Measurements from ENCODE around the gene MYL12A. TPM values are rescaled to one million over a fixed set of nuclear protein-coding genes. Genes with fewer than 3 reads are reported as not detected.

MYL12A gene
- total RNA-seq, 1 donor from 2014 or later: 165 TPM

GRCh38 chr18:3209859-3210569, 37.6 kb upstream of the MYL12A start:
- no peak for TF ChIP-seq CTCF (conservative IDR thresholded peaks at IDR 0.05)
- H3K9me3 Mint-ChIP-seq: peaks cover 5% of the 10 kb centered on the region

GRCh38 chr18:3211236-3211992, 36.2 kb upstream of the MYL12A start:
- H3K27me3 Mint-ChIP-seq (ENCODE audit: low read depth): no peaks in the 10 kb centered on the region
- H3K27ac Mint-ChIP-seq (ENCODE audit: unreplicated experiment): peak overlapping the region; percentile 91
- H3K36me3 Mint-ChIP-seq (ENCODE audit: low read depth): no peaks in the 10 kb centered on the region
- TF ChIP-seq CTCF (conservative IDR thresholded peaks at IDR 0.05): no peak
- peak overlapping the region; percentile 73 for H3K4me3 Mint-ChIP-seq
- peaks cover 41% of the 10 kb centered on the region for H3K4me1 Mint-ChIP-seq
- H3K9me3 Mint-ChIP-seq: peaks cover 3% of the 10 kb centered on the region
- no peak for DNase-seq (ENCODE audit: low read depth, low spot score)

More at GRCh38 chr18:3209859-3210569, 37.6 kb upstream of the MYL12A start:
- H3K27ac Mint-ChIP-seq (ENCODE audit: unreplicated experiment): no peak overlapping the region
- peaks cover 41% of the 10 kb centered on the region for H3K4me1 Mint-ChIP-seq
- DNase-seq (ENCODE audit: low read depth, low spot score): no peak
- no peak overlapping the region for H3K4me3 Mint-ChIP-seq
- H3K27me3 Mint-ChIP-seq (ENCODE audit: low read depth): no peaks in the 10 kb centered on the region
- H3K36me3 Mint-ChIP-seq (ENCODE audit: low read depth): peaks cover 5% of the 10 kb centered on the region

- H3K4me1 Mint-ChIP-seq: peaks cover 41% of the 10 kb centered on the region
- DNase-seq (ENCODE audit: low read depth, low spot score): no peak
- peak overlapping the region; percentile 79 for H3K27ac Mint-ChIP-seq (ENCODE audit: unreplicated experiment)
- no peaks in the 10 kb centered on the region for H3K27me3 Mint-ChIP-seq (ENCODE audit: low read depth)
- no peak overlapping the region for H3K4me3 Mint-ChIP-seq
- H3K36me3 Mint-ChIP-seq (ENCODE audit: low read depth): no peaks in the 10 kb centered on the region
- no peak for TF ChIP-seq CTCF (conservative IDR thresholded peaks at IDR 0.05)
- peaks cover 3% of the 10 kb centered on the region for H3K9me3 Mint-ChIP-seq
These were observed 34.9 kb upstream of the MYL12A start for GRCh38 chr18:3212657-3213056.

- Mint-ChIP-seq H3K4me3 (no peak overlapping the region), H3K27ac (ENCODE audit: unreplicated experiment) (no peak overlapping the region), H3K4me1 (peaks cover 47% of the 10 kb centered on the region), H3K9me3 (peaks cover 3% of the 10 kb centered on the region), H3K27me3 (ENCODE audit: low read depth) (no peaks in the 10 kb centered on the region), H3K36me3 (ENCODE audit: low read depth) (no peaks in the 10 kb centered on the region)
- no peak for DNase-seq (ENCODE audit: low read depth, low spot score)
- no peak for TF ChIP-seq CTCF (conservative IDR thresholded peaks at IDR 0.05)
These were observed 34.1 kb upstream of the MYL12A start for GRCh38 chr18:3213300-3214059.

DNA sequence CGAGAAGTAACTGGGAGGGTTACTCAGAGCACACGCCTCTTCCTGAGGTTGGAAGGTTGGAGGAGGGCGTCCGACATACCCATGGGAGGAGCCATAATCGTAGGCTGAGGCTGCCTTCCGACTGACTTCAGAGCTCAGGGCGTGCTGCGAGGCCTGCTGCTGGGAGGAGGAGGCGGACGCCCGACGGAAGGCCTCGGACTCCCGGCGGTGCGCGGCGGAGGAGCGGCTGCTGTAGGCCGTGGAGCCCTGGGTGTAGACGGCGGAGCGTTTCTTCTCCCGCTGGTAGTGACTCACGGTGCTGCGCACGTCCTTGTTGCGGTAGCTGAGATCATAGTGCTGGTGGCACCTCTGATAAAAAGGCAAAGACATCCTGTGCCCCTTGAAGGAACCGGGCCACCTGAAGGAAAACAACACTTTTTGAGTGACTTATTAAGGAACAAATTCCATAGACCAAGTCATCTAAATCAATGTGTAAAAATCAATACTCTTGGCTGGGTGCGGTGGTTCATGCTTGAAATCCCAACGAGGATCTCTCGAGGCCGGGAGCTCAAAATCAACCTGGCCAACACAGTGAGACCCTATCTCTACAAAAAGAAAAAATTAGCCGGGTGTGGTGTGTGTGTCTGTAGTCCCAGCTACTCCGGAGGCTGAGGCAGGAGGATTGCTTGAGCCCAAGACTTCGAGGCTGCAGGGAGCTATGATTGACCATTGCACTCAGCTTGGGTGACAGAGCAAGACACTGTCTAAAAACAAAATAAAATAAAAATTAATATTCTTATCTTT, 32.6 kb upstream of the MYL12A start:
- peaks cover 3% of the 10 kb centered on the region for H3K9me3 Mint-ChIP-seq
- no peaks in the 10 kb centered on the region for H3K27me3 Mint-ChIP-seq (ENCODE audit: low read depth)
- H3K4me1 Mint-ChIP-seq: peaks cover 58% of the 10 kb centered on the region
- TF ChIP-seq CTCF (conservative IDR thresholded peaks at IDR 0.05): no peak
- H3K36me3 Mint-ChIP-seq (ENCODE audit: low read depth): no peaks in the 10 kb centered on the region
- no peak for DNase-seq (ENCODE audit: low read depth, low spot score)
- H3K27ac Mint-ChIP-seq (ENCODE audit: unreplicated experiment): no peak overlapping the region
- H3K4me3 Mint-ChIP-seq: no peak overlapping the region

All from neural crest cell (in vitro differentiated cells).